Hepatocyte (in vitro differentiated cells): ENCODE data around the gene NOTUM. TPM values are rescaled to one million over a fixed set of nuclear protein-coding genes. Genes with fewer than 3 reads are reported as not detected.

Source experiments
- DNase-seq: peaks from one replicate; pipeline ENCODE4 v3.0.0-alpha.2; 2016; ENCODE audit warnings: low spot score
- H2AFZ ChIP-seq: fragments of 200-600 bp; sonication (generic); 2 replicates; pipeline ENCODE4 v1.6.0; 2016; ENCODE audit warnings: antibody characterized with exemption, mild to moderate bottlenecking
- H3K27ac ChIP-seq: fragments of 200-600 bp; sonication (generic); 2 replicates; pipeline ENCODE4 v1.5.1; 2016; ENCODE audit warnings: mild to moderate bottlenecking
- H3K27me3 ChIP-seq: fragments of 200-600 bp; sonication (generic); 2 replicates; pipeline ENCODE4 v1.6.1; 2016
- H3K36me3 ChIP-seq: fragments of 200-600 bp; sonication (generic); replicated peaks from 2 replicates; pipeline ENCODE4 v1.5.1; 2016; ENCODE audit warnings: low read depth; ENCODE audit not compliant: insufficient read depth
- H3K4me1 ChIP-seq: fragments of 200-600 bp; sonication (generic); 2 replicates; pipeline ENCODE4 v1.5.1; 2016; ENCODE audit warnings: mild to moderate bottlenecking, moderate library complexity; ENCODE audit not compliant: insufficient read depth
- H3K4me2 ChIP-seq: fragments of 200-600 bp; sonication (generic); 2 replicates; pipeline ENCODE4 v1.6.0; 2016
- H3K4me3 ChIP-seq: fragments of 200-600 bp; sonication (generic); 2 replicates; pipeline ENCODE4 v1.5.1; 2016; ENCODE audit warnings: mild to moderate bottlenecking
- H3K79me2 ChIP-seq: fragments of 200-600 bp; sonication (generic); 2 replicates; pipeline ENCODE4 v1.6.0; 2017; ENCODE audit warnings: mild to moderate bottlenecking
- H3K9me2 ChIP-seq: fragments of 200-600 bp; sonication (generic); replicated peaks from 2 replicates; pipeline ENCODE4 v1.6.0; 2017; ENCODE audit warnings: mild to moderate bottlenecking; ENCODE audit not compliant: insufficient read depth
- H3K9me3 ChIP-seq: fragments of 200-600 bp; sonication (generic); 2 replicates; pipeline ENCODE4 v1.5.1; 2016; ENCODE audit warnings: low read depth, mild to moderate bottlenecking
- H4K20me1 ChIP-seq: fragments of 200-600 bp; sonication (generic); 2 replicates; pipeline ENCODE4 v1.6.0; 2016; ENCODE audit warnings: mild to moderate bottlenecking; ENCODE audit not compliant: insufficient read depth, poor library complexity, severe bottlenecking
- EZH2 ChIP-seq: fragments of 200-600 bp; sonication (generic); IDR thresholded peaks from 2 replicates; pipeline ENCODE4 v1.6.1; 2016; ENCODE audit warnings: antibody characterized with exemption, mild to moderate bottlenecking, borderline replicate concordance
- EZH2phosphoT487 ChIP-seq: fragments of 200-600 bp; sonication (generic); IDR thresholded peaks from one replicate; pipeline ENCODE4 v1.6.1; 2018; ENCODE audit warnings: antibody characterized with exemption, mild to moderate bottlenecking, low read depth, moderate library complexity; ENCODE audit not compliant: unreplicated experiment, severe bottlenecking
- WGBS: methylation state at CpG from one replicate; pipeline ENCODE4 v1.1.6; 2016; ENCODE audit warnings: low lambda C conversion rate; ENCODE audit errors: missing lambda C conversion rate; 5-methylcytosine and 5-hydroxymethylcytosine counted together
- polyA plus RNA-seq: library from polyadenylated mRNA; unstranded; fragments of >200 nt; fragmentation: Nextera tagmentation; extraction: Ambion mirVana; gene quantifications from 2 replicates; pipeline ENCODE4 v1.2.1, GENCODE V29; 2016
- total RNA-seq: library from RNA; depleted of rRNA; stranded (reverse); fragments of >200 nt; gene quantifications from 2 replicates; pipeline ENCODE4 v1.2.3, GENCODE V29; 2014
- TF ChIP-seq, protein P1 (sequence below): fragments of 200-600 bp; sonication (generic); IDR thresholded peaks from 2 replicates; pipeline ENCODE4 v1.5.1; 2016; ENCODE audit warnings: antibody characterized with exemption, mild to moderate bottlenecking; ENCODE audit not compliant: poor library complexity

NOTUM gene
- total and polyA plus RNA-seq, 2 experiments from 2014 or later = 1.0 to 4.7 TPM

DNA sequence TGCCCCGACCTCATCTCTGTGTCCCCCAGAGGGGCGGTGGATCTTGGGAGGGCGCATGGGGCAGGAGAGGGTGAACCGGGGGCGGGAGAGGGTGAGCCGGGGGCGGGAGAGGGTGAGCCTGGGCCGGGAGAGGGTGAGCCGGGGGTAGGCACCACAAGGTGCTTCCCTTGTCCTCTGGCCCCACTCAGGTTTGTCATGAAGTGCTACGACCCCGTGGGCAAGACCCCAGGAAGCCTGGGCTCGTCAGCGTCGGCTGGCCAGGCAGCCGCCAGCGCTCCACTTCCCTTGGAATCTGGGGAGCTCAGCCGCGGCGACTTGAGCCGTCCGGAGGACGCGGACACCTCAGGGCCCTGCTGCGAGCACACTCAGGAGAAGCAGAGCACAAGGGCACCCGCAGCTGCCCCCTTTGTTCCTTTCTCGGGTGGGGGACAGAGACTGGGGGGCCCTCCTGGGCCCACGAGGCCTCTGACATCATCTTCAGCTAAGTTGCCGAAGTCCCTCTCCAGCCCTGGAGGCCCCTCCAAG, 35.3 kb upstream of the NOTUM start:
- peaks cover 4% of the 10 kb centered on the region for H3K79me2 ChIP-seq
- H2AFZ ChIP-seq = no peak overlapping the region
- no peak for DNase-seq
- H3K4me1 ChIP-seq = peaks cover 28% of the 10 kb centered on the region
- WGBS = 97% methylated on average over 20 of the region's 28 CpGs
- H3K4me2 ChIP-seq = no peak overlapping the region
- H3K9me2 ChIP-seq = no peaks in the 10 kb centered on the region
- H3K27me3 ChIP-seq = no peaks in the 10 kb centered on the region
- no peaks in the 10 kb centered on the region for H3K9me3 ChIP-seq
- no peaks in the 10 kb centered on the region for H4K20me1 ChIP-seq
- H3K4me3 ChIP-seq = no peak overlapping the region
- no peaks in the 10 kb centered on the region for H3K36me3 ChIP-seq
- TF ChIP-seq, protein P1, sequence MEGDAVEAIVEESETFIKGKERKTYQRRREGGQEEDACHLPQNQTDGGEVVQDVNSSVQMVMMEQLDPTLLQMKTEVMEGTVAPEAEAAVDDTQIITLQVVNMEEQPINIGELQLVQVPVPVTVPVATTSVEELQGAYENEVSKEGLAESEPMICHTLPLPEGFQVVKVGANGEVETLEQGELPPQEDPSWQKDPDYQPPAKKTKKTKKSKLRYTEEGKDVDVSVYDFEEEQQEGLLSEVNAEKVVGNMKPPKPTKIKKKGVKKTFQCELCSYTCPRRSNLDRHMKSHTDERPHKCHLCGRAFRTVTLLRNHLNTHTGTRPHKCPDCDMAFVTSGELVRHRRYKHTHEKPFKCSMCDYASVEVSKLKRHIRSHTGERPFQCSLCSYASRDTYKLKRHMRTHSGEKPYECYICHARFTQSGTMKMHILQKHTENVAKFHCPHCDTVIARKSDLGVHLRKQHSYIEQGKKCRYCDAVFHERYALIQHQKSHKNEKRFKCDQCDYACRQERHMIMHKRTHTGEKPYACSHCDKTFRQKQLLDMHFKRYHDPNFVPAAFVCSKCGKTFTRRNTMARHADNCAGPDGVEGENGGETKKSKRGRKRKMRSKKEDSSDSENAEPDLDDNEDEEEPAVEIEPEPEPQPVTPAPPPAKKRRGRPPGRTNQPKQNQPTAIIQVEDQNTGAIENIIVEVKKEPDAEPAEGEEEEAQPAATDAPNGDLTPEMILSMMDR = no peak
- TF ChIP-seq EZH2 (no peak), EZH2phosphoT487 (no peak)
- H3K27ac ChIP-seq = no peak overlapping the region

DNA sequence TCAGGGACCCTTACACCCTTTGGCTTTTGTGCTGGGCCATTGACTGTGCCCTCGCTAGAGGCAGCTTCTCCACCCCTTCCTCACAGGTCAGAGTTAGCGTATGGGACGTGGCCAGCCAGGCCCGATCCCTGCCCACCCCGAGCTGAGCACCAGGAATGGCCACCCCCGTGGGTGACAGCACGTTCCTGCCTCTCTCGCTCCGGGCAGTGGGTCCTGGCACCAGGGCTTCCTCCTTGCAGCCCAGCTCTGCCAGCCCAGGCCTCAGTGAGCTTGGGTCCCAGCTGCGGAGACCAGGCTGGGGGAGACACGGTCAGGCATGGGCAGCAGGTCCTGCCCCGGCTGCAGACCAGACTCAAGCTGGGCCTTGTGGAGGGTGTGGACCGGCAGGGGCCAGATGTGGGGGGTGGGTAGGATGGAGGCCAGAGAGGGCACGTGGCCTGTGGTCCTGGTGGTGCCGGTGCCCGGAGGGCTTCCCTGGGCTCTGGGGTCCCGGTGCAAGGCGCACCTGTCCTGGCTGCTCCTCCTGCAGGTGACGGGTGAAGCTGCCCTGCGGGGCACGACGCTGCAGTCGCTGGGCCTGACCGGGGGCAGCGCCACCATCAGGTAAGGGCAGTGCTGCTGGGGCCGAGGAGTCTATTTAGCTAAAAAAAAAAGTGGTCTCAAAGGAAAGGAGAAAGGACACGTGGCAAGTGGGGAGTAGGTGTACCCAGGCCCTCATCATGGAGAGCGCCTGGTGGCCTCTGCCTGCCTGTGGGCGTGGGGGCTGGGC, 34.7 kb upstream of the NOTUM start:
- DNase-seq = no peak
- H3K4me2 ChIP-seq = no peak overlapping the region
- WGBS = 98% methylated on average over 29 of the region's 29 CpGs
- TF ChIP-seq, protein P1 = no peak
- TF ChIP-seq EZH2phosphoT487 (no peak), EZH2 (no peak)
- H3K36me3 ChIP-seq = no peaks in the 10 kb centered on the region
- no peaks in the 10 kb centered on the region for H3K9me2 ChIP-seq
- H3K79me2 ChIP-seq = peaks cover 4% of the 10 kb centered on the region
- no peak overlapping the region for H3K4me3 ChIP-seq
- H3K27ac ChIP-seq = no peak overlapping the region
- H3K27me3 ChIP-seq = no peaks in the 10 kb centered on the region
- H3K9me3 ChIP-seq = no peaks in the 10 kb centered on the region
- H4K20me1 ChIP-seq = no peaks in the 10 kb centered on the region
- H3K4me1 ChIP-seq = peaks cover 29% of the 10 kb centered on the region
- H2AFZ ChIP-seq = no peak overlapping the region

DNA sequence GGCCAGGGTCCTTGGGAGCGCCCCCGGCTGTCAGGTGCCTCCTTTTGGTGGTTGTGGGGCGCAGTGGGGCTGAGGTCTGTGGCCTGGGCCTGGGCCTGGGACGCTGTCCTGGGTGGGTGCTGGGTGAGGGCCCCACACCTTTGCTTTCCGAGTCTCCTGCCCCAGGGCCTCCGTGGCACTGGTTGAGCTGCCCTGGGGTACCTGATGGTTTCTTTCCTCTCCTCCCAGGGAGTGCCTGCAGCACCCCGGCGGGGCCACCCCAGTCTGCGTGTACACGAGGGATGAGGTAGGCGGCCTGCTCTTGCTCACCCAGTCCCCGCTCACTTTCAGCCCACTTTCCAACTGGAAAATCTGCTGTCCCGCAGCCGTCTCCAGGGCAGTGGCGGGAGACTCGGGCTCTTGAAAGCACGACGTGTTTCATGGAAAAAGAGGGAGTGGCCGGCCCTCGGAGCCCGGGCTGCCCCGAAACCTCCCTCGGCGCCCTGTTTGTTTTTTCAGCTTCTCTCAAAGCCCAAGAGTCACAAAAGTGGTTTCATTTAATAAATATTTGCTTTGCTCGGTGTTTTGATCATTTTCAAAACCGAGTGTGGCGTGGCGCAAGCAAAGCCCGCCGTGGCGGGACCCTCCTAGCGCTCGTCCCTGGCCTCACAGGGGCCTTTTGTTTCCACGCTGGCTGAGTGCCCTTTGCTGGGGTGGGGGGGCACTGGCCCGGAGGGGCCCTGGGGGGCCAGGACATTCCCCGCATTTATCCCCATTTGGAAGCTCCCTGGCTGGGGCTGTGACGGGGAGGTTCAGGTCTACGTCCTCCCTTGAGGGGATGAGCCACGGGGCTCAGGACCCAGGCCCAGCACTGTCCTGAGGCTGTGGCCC, 33.8 kb upstream of the NOTUM start:
- Histone ChIP-seq H3K9me3 (no peaks in the 10 kb centered on the region), H3K9me2 (no peaks in the 10 kb centered on the region), H3K4me3 (no peak overlapping the region), H3K79me2 (peaks cover 4% of the 10 kb centered on the region), H3K36me3 (no peaks in the 10 kb centered on the region), H4K20me1 (no peaks in the 10 kb centered on the region), H3K4me1 (peaks cover 25% of the 10 kb centered on the region), H2AFZ (no peak overlapping the region), H3K4me2 (no peak overlapping the region), H3K27ac (no peak overlapping the region), H3K27me3 (no peaks in the 10 kb centered on the region)
- DNase-seq = no peak
- WGBS = 89% methylated on average over 38 of the region's 39 CpGs
- TF ChIP-seq, protein P1 = no peak
- TF ChIP-seq EZH2 (no peak), EZH2phosphoT487 (no peak)
